H1 (cell line): ENCODE data around the gene SLC25A27.

ENCODE experiments used
- BACH1 ChIP-seq: IDR thresholded peaks from 2 replicates; pipeline ENCODE4 v1.6.1; 2012; ENCODE audit warnings: low read length, improper control_type of control experiment
- CREB1 ChIP-seq: IDR thresholded peaks from 2 replicates; pipeline ENCODE4 v1.6.1; 2012; ENCODE audit warnings: inconsistent platforms
- CTCF ChIP-seq, 3 experiments: IDR thresholded peaks; 1 replicate in 2 of 3; 2 replicates in 1 of 3; pipeline versions ENCODE4 v1.5.1 to v1.6.1; 2011; ENCODE audit warnings: low read length in 3 of 3, mild to moderate bottlenecking in 3 of 3, inconsistent platforms in 2 of 3, low read depth in 1 of 3, moderate library complexity in 1 of 3; ENCODE audit not compliant: insufficient read depth in 1 of 3; ENCODE audit errors: control extremely low read depth in 1 of 3
- EP300 ChIP-seq, 2 experiments: IDR thresholded peaks; 1 replicate in 1 of 2; 2 replicates in 1 of 2; pipeline ENCODE4 v1.6.1; 2011 to 2012; ENCODE audit warnings: low read depth in 2 of 2, low read length in 2 of 2, mild to moderate bottlenecking in 2 of 2, borderline replicate concordance in 1 of 2, inconsistent platforms in 1 of 2, moderate library complexity in 1 of 2
- EZH2 ChIP-seq: fragments of 200-600 bp; sonication (generic); IDR thresholded peaks from 2 replicates; pipeline ENCODE4 v1.7.1; 2012; ENCODE audit warnings: low read depth, mild to moderate bottlenecking, moderate library complexity, low read length, inconsistent platforms; ENCODE audit not compliant: severe bottlenecking
- HDAC2 ChIP-seq, 2 experiments: fragments of 300-600 bp in 1 of 2; sonication (generic) in 1 of 2; IDR thresholded peaks; 2 replicates each; pipeline ENCODE4 v1.6.1; 2011 to 2012; ENCODE audit warnings: low read depth in 2 of 2, low read length in 2 of 2, mild to moderate bottlenecking in 2 of 2, moderate library complexity in 2 of 2, borderline replicate concordance in 1 of 2, inconsistent platforms in 1 of 2
- MAX ChIP-seq: IDR thresholded peaks from 2 replicates; pipeline ENCODE4 v1.6.1; 2012; ENCODE audit warnings: inconsistent platforms
- POLR2AphosphoS5 ChIP-seq: IDR thresholded peaks from 2 replicates; pipeline ENCODE4 v1.6.1; 2011; ENCODE audit warnings: low read depth, low read length
- POU5F1 ChIP-seq: IDR thresholded peaks from 2 replicates; pipeline ENCODE4 v1.6.1; 2011; ENCODE audit warnings: low read depth, mild to moderate bottlenecking, low read length, moderate library complexity
- RFX5 ChIP-seq: IDR thresholded peaks from 2 replicates; pipeline ENCODE4 v1.6.1; 2011; ENCODE audit warnings: low read depth, low read length, improper control_type of control experiment, borderline replicate concordance
- RXRA ChIP-seq: IDR thresholded peaks from 2 replicates; pipeline ENCODE4 v1.6.1; 2011; ENCODE audit warnings: low read depth, mild to moderate bottlenecking, low read length, moderate library complexity; ENCODE audit not compliant: insufficient read depth
- SIN3A ChIP-seq, 2 experiments: IDR thresholded peaks in 1 of 2; conservative IDR thresholded peaks in 1 of 2; 2 replicates each; pipeline ENCODE4 v1.6.1; 2011 to 2012; ENCODE audit warnings: low read length in 2 of 2, improper control_type of control experiment in 1 of 2, low read depth in 1 of 2, mild to moderate bottlenecking in 1 of 2
- SP2 ChIP-seq: IDR thresholded peaks from 2 replicates; pipeline ENCODE4 v1.6.1; 2012; ENCODE audit warnings: mild to moderate bottlenecking, low read length, inconsistent platforms
- TEAD4 ChIP-seq: IDR thresholded peaks from 2 replicates; pipeline ENCODE4 v1.6.1; 2012; ENCODE audit warnings: low read depth, low read length, inconsistent platforms, mixed read lengths

GRCh38 chr6:46626976-46627375, 25.8 kb upstream of the SLC25A27 start:
- TF ChIP-seq EZH2 (no peak), BACH1 (no peak), SIN3A (conservative IDR thresholded peaks at IDR 0.05 in 1 of 2, IDR thresholded peaks at IDR 0.05 in 1 of 2; ENCODE audit: low read depth in 1 of 2, low read length in 2 of 2) (no peak), CTCF (IDR thresholded peaks at IDR 0.05; ENCODE audit: control extremely low read depth in 1 of 3, insufficient read depth in 1 of 3, low read depth in 1 of 3, low read length in 3 of 3) (no peak), MAX (no peak), CREB1 (no peak), RXRA (no peak), TEAD4 (no peak), RFX5 (no peak), POU5F1 (no peak), POLR2AphosphoS5 (no peak), HDAC2 (IDR thresholded peaks at IDR 0.05; ENCODE audit: borderline replicate concordance in 1 of 2, low read depth in 2 of 2, low read length in 2 of 2) (no peak), EP300 (IDR thresholded peaks at IDR 0.05; ENCODE audit: borderline replicate concordance in 1 of 2, low read depth in 2 of 2, low read length in 2 of 2) (no peak), SP2 (no peak)
